Measurements from ENCODE around the gene CPNE5. TPM values are rescaled to one million over a fixed set of nuclear protein-coding genes. Genes with fewer than 3 reads are reported as not detected.
A peak's percentile ranks its signal among the peaks of the same experiment; 100 is the strongest.

CPNE5 gene
- total RNA-seq: under 1 TPM; 0.47 to 0.70 TPM
- 1 to 10 TPM; 1.9 to 2.7 TPM for polyA plus RNA-seq

DNA sequence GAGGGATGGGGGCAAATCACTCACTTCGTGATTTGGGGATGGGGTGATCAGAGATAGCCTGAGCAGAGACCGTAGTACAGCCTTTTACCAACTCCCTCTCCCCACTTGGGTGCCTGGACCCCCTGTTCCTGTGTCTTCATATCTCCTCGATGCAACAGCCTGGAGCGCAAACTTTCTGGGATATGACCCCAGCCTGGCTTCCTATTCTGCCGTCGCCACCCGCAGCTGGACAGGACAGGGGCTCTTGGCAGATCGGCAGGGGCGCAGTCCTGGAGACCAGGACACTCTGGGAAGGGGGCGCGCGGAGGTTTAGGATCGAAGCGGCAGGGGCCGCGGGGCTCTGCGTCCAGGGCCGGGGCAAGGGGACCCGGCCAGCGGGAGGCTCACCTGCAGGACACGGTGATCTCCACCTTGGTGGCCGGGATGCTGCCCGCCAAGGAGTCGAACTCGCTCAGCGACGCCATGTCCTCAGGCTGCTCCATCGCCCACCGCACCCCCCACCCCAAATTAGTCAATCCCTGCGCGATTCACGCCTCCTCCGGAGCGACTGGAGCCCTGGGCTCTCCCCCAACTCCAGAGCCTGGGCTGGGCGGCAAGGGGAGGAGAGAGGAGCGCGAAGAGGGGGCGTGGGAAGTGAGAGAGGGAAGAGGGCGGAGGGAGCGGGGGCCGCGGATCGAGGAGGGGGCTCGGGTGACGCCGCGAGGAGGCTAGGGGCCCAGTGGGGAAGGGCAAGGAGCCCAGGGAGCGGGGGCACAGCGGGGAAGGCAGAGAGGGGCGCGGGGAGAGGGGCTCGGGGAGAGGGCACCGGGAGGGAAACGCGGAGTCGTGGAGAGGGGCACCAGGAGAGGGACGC is at the start of gene CPNE5:
Gene CPNE5, minus strand, starts transcription at position 549 of the 853 bp plus-strand sequence. Its CDS starts 67 bp downstream, at position 482.
- H3K27me3 ChIP-seq (ENCODE audit: insufficient read depth, low read length): peaks cover 18% of the 10 kb centered on the region
- peak within 1 kb of the TSS; percentile 73 to 84 (median 81) for H3K4me3 Mint-ChIP-seq
- H3K4me1 ChIP-seq (ENCODE audit: insufficient read depth, low read length): peaks cover 20% of the 10 kb centered on the region
- H3K9me3 Mint-ChIP-seq: peaks cover 0 to 3% (median 0%) of the 10 kb centered on the region in 8 donors
- no peaks in the 10 kb centered on the region for H3K9me3 ChIP-seq (ENCODE audit: control insufficient read depth in 1 of 2, low read length in 2 of 2)
- peak within 1 kb of the TSS in 1 of 7 donors; percentile 63 for H3K27ac Mint-ChIP-seq
- CTCF ChIA-PET (ENCODE audit: partially characterized antibody): no interaction called here
- intact Hi-C loops (cut with micrococcal nuclease): no loop called here
- H3K4me3 ChIP-seq (ENCODE audit: low read length in 2 of 2): peak within 1 kb of the TSS in 1 of 2 donors; percentile 19
- peaks cover 3 to 15% (median 9%) of the 10 kb centered on the region in 4 donors for H3K4me1 Mint-ChIP-seq
- H3K36me3 Mint-ChIP-seq: no peaks in the 10 kb centered on the region
- POLR2A ChIA-PET (ENCODE audit: partially characterized antibody): no interaction called here
- no peak within 1 kb of the TSS for H3K27ac ChIP-seq (ENCODE audit: low read depth, low read length)
- no peak for DNase-seq
- H3K36me3 ChIP-seq (ENCODE audit: insufficient read depth, low read length): no peaks in the 10 kb centered on the region
- peaks cover 4 to 19% of the 10 kb centered on the region in 2 donors for H3K27me3 Mint-ChIP-seq

GRCh38 chr6:36888115-36888643 is 48.9 kb upstream of the CPNE5 start:
- CTCF ChIA-PET (ENCODE audit: partially characterized antibody): interaction anchor here (1.0 to 2.0 kb wide), 2 partner anchors 13 to 26 kb away, joined by 3 to 10 read pairs; partner anchors contain the start of gene PPIL1
- DNase-seq: no peak
- Mint-ChIP-seq H3K27ac (peak overlapping the region in 5 of 7 donors; percentile 4 to 94 (median 29)), H3K9me3 (no peaks in the 10 kb centered on the region), H3K4me3 (no peak overlapping the region), H3K36me3 (peaks cover 0 to 14% of the 10 kb centered on the region in 2 donors), H3K27me3 (no peaks in the 10 kb centered on the region), H3K4me1 (peaks cover 29 to 51% (median 41%) of the 10 kb centered on the region in 4 donors)
- Histone ChIP-seq H3K27ac (ENCODE audit: low read depth, low read length) (no peak overlapping the region), H3K36me3 (ENCODE audit: insufficient read depth, low read length) (peaks cover 4% of the 10 kb centered on the region), H3K4me1 (ENCODE audit: insufficient read depth, low read length) (peaks cover 50% of the 10 kb centered on the region), H3K4me3 (ENCODE audit: low read length in 2 of 2) (no peak overlapping the region), H3K27me3 (ENCODE audit: insufficient read depth, low read length) (no peaks in the 10 kb centered on the region), H3K9me3 (ENCODE audit: control insufficient read depth in 1 of 2, low read length in 2 of 2) (no peaks in the 10 kb centered on the region)
- POLR2A ChIA-PET (ENCODE audit: partially characterized antibody): interaction anchor here (0.6 to 2.4 kb wide), 3 partner anchors 14 to 1041 kb away, joined by 3 to 9 read pairs (median 3); partner anchors contain the start of gene PPIL1
- intact Hi-C loops (cut with micrococcal nuclease): no loop called here

- H3K4me3 ChIP-seq (ENCODE audit: low read length in 2 of 2): peak overlapping the region in 1 of 2 donors; percentile 84
- CTCF ChIA-PET (ENCODE audit: partially characterized antibody): interaction anchor here (1.0 kb wide), 1 partner anchor 131 kb away, joined by 3 read pairs; no protein-coding TSS in a partner anchor
Observed at GRCh38 chr6:36886950-36887618, 47.8 kb upstream of the CPNE5 start.

DNA sequence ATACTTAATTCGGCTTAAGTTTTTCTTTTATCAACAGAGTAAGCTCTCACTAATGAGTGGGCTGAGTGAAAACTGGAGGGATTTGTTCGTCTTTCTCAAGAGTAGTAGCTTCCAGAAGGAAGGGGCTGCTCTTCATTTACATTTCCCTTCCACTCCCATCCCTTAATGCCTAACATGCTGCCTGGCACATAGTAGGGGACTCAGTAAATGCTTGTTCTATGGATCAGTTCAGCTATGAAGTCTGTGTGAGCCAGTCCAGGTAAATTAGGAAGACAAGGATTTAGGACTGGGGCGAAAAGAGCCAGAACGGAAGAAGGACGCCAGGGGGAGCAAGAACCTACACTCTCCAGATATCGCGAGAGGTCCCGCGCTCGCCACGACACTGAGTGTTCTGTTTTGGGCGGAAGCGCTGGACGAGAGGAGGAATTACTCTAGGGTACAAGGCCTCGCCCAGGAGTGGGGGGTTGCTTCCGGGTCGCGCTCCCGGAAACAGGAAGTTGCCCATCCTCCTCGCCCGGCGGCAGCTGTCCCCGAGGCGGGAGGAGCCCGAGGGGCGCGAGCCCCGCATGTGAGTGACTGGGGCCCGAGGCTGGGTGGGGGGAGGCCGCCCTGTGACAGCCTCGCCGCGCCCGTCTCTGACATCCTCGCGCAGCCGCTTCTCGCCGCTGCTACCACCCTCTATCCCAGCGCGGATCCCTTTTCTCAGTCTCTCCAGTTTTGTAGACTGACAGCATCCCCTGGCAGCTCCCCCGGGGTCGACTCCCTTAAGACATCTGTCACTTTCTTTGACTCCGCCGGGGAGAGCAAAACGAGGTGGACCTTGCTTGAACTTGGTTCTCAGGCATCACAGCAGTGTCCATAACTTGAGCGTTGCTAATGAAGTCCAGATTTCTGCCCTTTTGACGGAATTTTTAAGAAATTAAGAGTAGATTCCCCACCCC is 46.5 kb upstream of the CPNE5 start, which contains the start of gene C6orf89:
Gene C6orf89, plus strand, starts transcription at position 492 of the 941 bp plus-strand sequence. CDS start 13,493 bp downstream, outside the sequence.
- Mint-ChIP-seq H3K4me1 (peaks cover 23 to 51% (median 39%) of the 10 kb centered on the region in 4 donors), H3K9me3 (no peaks in the 10 kb centered on the region), H3K36me3 (peaks cover 0 to 5% of the 10 kb centered on the region in 2 donors), H3K4me3 (peak within 1 kb of the TSS; percentile 82 to 93 (median 90)), H3K27ac (peak within 1 kb of the TSS; percentile 94 to 98 (median 96)), H3K27me3 (no peaks in the 10 kb centered on the region)
- peak within 1 kb of the TSS; percentile 71 to 84 for H3K4me3 ChIP-seq (ENCODE audit: low read length in 2 of 2)
- CTCF ChIA-PET (ENCODE audit: partially characterized antibody): interaction anchor here (0.5 to 8.4 kb wide), 45 partner anchors 9 to 1625 kb away, joined by 3 to 188 read pairs (median 5); partner anchors contain the start of genes MTCH1, PI16, PPIL1 and TBC1D22B
- H3K9me3 ChIP-seq (ENCODE audit: control insufficient read depth in 1 of 2, low read length in 2 of 2): no peaks in the 10 kb centered on the region
- H3K4me1 ChIP-seq (ENCODE audit: insufficient read depth, low read length): peaks cover 50% of the 10 kb centered on the region
- DNase-seq: peak; percentile 95 to 98 (median 97)
- POLR2A ChIA-PET (ENCODE audit: partially characterized antibody): interaction anchor here (0.7 to 4.0 kb wide), 21 partner anchors 12 to 347 kb away, joined by 3 to 69 read pairs (median 5); partner anchors contain the start of genes FGD2, MTCH1, PI16 and PPIL1
- intact Hi-C loops (cut with micrococcal nuclease): loop anchor here (1.0 kb wide), 9 partner anchors 10 to 372 kb away; partner anchors contain the start of genes MTCH1 and TBC1D22B
- H3K27ac ChIP-seq (ENCODE audit: low read depth, low read length): peak within 1 kb of the TSS; percentile 85
- H3K36me3 ChIP-seq (ENCODE audit: insufficient read depth, low read length): no peaks in the 10 kb centered on the region
- no peaks in the 10 kb centered on the region for H3K27me3 ChIP-seq (ENCODE audit: insufficient read depth, low read length)

More at GRCh38 chr6:36886950-36887618, 47.8 kb upstream of the CPNE5 start:
- H3K9me3 Mint-ChIP-seq: no peaks in the 10 kb centered on the region
- peaks cover 0 to 8% of the 10 kb centered on the region in 2 donors for H3K36me3 Mint-ChIP-seq
- Histone ChIP-seq H3K27ac (ENCODE audit: low read depth, low read length) (no peak overlapping the region), H3K4me1 (ENCODE audit: insufficient read depth, low read length) (peaks cover 50% of the 10 kb centered on the region), H3K27me3 (ENCODE audit: insufficient read depth, low read length) (no peaks in the 10 kb centered on the region), H3K9me3 (ENCODE audit: control insufficient read depth in 1 of 2, low read length in 2 of 2) (no peaks in the 10 kb centered on the region), H3K36me3 (ENCODE audit: insufficient read depth, low read length) (peaks cover 3% of the 10 kb centered on the region)
- POLR2A ChIA-PET (ENCODE audit: partially characterized antibody): interaction anchor here (3.2 to 4.0 kb wide), 2 partner anchors 13 to 99 kb away, joined by 33 to 69 read pairs; partner anchors contain the start of genes MTCH1 and PPIL1
- DNase-seq: no peak
- intact Hi-C loops (cut with micrococcal nuclease): no loop called here
- peak overlapping the region; percentile 22 to 96 (median 94) for H3K27ac Mint-ChIP-seq
- no peaks in the 10 kb centered on the region for H3K27me3 Mint-ChIP-seq
- peak overlapping the region; percentile 82 to 93 (median 90) for H3K4me3 Mint-ChIP-seq
- peaks cover 26 to 51% (median 41%) of the 10 kb centered on the region in 4 donors for H3K4me1 Mint-ChIP-seq

GRCh38 chr6:36884610-36885009 is 45.4 kb upstream of the CPNE5 start:
- H3K27ac Mint-ChIP-seq: peak overlapping the region in 5 of 7 donors; percentile 35 to 94 (median 55)

More at GRCh38 chr6:36884610-36885009, 45.4 kb upstream of the CPNE5 start:
- Mint-ChIP-seq H3K9me3 (no peaks in the 10 kb centered on the region), H3K4me1 (peaks cover 20 to 43% (median 35%) of the 10 kb centered on the region in 4 donors), H3K36me3 (peaks cover 0 to 5% of the 10 kb centered on the region in 2 donors), H3K4me3 (peak overlapping the region in 1 of 8 donors; percentile 29), H3K27me3 (no peaks in the 10 kb centered on the region)
- intact Hi-C loops (cut with micrococcal nuclease): loop anchor here (1.0 kb wide), 9 partner anchors 9 to 373 kb away; partner anchors contain the start of genes MTCH1 and TBC1D22B
- H3K9me3 ChIP-seq (ENCODE audit: control insufficient read depth in 1 of 2, low read length in 2 of 2): no peaks in the 10 kb centered on the region
- no peak for DNase-seq
- H3K27me3 ChIP-seq (ENCODE audit: insufficient read depth, low read length): no peaks in the 10 kb centered on the region
- ChIA-PET CTCF (ENCODE audit: partially characterized antibody) (interaction anchor here (0.7 to 8.4 kb wide), 30 partner anchors 10 to 373 kb away, joined by 3 to 188 read pairs (median 6); partner anchors contain the start of genes MTCH1, PI16, PPIL1 and TBC1D22B), POLR2A (ENCODE audit: partially characterized antibody) (interaction anchor here (0.7 to 4.0 kb wide), 8 partner anchors 10 to 305 kb away, joined by 3 to 69 read pairs (median 12); partner anchors contain the start of genes MTCH1 and PPIL1)
- H3K36me3 ChIP-seq (ENCODE audit: insufficient read depth, low read length): no peaks in the 10 kb centered on the region
- peaks cover 44% of the 10 kb centered on the region for H3K4me1 ChIP-seq (ENCODE audit: insufficient read depth, low read length)
- H3K4me3 ChIP-seq (ENCODE audit: low read length in 2 of 2): no peak overlapping the region
- H3K27ac ChIP-seq (ENCODE audit: low read depth, low read length): peak overlapping the region; percentile 85
